Hypothalamus (tissue), 51 donors: ENCODE measurements around the gene SNX13.
"Not testable (repeated sequence)": the region's sequence is repeated elsewhere in the genome, so short reads cannot be mapped to it uniquely, and the experiment has no call there.

Experiments
- DNase-seq, 51 donors: peaks; one replicate each; lab custom pipeline; 2025; lab: John Stamatoyannopoulos, UW

SNX13 gene

DNA sequence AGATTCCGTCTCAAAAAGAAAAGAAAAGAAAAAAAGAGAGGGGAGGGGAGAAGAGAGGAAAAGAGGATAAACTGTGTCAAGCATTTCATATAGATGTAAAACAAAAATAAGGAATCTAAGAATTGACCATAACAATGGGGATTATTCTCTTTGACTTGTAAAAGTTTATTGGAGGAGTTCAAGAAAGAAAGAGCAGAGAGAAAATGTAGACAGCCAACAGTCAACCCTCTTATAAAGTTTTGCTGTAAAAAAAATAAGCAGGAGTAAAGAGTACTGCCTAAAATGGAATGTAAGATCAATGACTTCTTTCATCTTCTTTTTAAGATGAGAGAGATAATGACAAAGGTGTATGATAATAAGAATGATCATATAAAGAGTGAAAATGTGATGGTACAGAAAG lies 87.9 kb downstream of the SNX13 start:
- no peak for DNase-seq

DNA sequence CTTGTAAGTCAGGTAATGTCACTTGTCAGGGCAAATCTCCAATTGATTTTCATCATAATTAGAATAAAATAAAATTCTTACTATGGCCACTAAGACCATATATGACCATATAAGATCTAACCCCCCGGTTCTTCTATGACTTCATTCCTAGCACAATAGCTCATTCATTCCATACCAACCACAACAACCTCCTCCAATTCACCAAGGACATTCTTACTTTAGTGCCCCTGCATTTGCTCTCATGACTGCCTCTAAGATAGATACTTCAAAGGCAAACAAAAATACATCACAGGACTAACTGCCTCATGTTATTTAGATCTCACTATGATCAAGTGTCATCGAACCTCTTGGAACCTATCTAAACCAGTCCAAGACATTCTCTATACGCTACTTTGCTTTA lies 90.8 kb downstream of the SNX13 start:
- DNase-seq, result no peak

DNA sequence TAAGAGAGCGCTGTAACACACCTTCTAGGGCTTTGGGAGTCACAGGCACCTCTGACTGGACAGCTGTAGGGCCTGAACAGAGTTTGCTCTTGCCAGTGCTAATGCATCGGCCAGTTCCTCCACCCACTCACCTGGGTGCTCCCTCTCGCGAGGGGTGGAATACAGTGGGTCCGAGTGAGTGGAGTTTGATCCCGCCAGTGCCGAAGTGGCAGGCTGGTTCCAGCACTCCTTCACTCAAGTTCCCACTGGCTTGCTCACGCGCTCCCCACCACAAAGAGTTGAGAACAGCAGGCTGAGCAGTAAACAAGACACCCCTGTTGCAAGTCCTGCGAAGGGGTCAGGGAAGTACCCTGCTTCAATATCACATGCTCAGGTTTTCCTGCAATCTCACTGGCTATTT lies 91.8 kb downstream of the SNX13 start:
- no peak for DNase-seq

DNA sequence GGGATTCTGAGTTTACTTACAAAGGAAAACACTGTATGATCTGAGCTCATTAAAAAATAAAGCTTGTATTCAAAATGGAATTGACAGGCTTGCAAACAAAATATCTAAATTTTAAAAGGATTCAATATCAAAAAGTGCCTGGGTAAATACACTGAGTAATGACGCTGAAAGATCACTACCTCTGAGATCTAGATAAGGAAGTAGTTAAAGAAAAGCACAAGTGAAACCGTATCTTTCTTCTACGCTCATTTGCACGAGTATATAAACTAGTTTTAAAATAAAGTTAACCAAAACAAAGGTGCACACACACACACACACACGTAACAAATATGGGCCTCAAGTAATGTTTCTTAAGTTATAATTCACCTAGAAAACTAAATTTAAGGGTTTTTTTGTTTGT lies 93.4 kb downstream of the SNX13 start:
- DNase-seq, result no peak

DNA sequence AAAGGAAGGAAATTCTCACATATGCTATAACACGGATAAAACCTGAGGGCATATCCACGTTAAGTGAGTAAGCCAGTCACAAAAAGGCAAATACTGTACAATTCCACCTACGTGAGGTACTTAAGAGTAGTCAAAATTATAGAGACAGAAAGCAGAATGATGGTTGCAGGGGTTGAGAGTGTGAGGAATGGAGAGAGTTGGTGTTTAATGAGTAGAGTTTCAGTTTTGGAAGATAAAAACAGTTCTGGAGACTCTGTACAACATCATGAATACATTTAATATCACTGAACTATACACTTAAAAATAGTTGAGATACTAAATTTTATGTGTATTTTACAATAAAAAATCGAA lies 95.1 kb downstream of the SNX13 start:
- no peak for DNase-seq

DNA sequence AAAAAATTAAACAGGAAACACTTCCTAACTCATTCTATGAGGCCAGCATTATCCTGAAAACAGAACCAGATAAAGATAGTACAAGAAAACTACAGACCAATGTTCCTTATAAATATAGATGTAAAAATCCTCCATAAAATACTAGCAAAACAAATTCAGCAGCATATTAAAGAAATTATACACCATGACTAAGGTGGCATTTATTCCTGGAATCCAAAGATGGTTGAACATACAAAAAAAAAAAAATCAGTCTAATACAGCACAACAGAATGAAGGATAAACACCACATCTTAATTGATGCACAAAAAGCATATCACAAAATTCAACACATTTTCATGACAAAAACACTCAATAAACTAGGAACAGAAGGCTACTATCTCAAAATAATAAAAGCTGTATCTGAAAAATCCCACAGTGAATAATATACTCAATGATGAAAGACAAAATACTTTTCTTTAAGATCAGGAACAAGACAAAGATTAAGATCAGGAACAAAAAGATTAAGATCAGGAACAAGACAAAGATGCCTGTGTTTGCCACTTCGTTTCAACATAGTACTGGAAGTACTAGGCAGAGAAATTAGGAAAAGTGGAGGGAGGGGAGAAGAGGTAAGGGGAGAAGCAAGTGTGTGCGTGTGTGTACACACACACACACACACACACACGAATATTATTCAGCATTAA lies 95.6 kb downstream of the SNX13 start:
- no peak for DNase-seq

DNA sequence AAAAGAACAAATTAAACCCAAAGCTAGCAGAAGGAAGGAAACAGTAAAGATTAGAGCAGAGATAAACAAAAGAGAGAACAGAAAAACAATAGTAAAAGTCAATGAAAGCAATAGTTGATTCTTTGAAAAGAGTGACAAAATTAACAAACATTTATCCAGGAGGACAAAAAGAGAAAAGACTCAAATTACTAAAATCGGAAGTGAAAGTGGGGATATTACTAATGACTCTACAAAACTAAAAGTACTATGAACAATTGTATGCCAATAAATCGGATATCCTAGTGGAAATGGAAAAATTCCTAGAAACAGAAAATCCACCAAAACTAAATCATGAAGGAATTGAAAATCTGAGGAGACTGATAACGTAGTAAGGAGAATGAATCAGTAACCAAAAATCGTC lies 96.3 kb downstream of the SNX13 start:
- no peak for DNase-seq

DNA sequence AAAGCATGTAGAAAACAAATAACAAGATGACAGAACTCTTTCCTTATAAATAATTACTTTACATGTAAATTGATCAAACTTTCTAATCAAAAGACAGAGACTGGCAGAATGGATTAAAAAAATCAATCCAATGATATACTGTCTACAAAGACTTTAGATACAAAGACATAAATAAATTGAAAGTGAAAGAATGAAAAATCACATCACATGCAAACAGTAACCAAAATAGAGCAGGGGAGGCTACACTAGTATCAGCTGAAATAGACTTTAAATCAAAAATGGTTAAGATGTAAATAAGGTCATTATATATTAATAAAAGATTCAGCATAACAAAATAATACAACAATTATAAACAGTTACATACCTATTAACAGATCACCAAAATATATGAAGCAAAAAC lies 97.3 kb downstream of the SNX13 start:
- DNase-seq, result no peak

DNA sequence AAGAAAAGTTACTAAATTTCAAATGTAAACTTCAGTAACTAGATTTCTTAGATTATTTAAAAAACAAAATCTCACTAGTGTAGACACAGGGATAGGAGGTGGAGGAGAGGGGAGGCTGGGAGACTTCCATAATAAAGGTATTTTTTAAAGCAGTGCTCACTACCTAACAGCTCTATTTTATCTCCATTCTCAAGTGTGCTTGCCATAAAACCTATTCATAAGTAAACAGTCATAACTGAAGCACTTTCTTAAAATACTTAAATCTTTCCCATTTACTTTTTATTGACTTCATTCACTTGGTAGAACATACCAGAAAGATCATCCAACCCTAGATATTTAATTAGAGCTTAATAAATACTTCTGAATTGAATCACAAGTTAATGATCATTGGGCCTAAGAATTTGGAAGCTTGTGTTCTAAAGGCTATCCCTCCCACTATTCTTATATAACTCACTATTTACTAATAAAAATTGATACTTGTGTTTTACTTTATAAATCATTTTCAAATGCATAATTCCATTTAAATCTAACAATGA lies 107.4 kb downstream of the SNX13 start:
- DNase-seq, result no peak

DNA sequence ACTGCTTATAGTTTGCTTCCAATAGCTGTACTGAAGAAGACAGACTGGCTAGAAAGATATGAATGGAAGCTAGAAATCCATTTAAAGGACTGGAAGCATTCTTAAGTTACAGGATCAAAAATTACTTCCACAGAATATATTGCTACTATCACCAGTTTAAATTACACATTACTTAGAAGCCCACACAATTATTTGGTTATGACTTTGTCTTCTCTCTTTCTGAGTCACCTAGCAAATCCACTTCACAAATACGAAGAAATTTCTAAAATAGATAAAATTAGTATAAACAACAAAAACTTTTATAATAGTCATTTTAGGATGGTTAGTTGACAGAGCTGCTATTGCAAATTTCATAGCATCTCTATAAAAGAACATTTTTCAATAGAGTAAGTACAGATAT lies 108.1 kb downstream of the SNX13 start:
- no peak for DNase-seq

DNA sequence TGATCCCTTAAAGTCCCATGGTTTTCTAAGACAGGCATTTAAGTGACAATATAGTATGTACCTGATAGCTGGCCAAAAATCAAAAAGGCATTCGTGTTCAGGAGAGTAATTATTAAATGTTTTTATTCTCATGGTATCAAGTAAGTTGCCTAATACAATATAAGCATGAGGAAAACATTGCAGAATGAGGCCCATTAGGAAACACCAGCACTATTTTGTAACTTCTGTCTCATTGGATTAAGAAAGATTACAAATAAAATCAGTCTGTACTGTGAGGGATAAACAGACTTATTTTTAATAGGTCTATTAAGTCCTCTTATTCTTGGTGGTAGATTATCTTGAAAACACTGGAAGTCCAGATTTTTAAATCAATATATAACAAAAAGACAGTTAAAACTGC lies 110.1 kb downstream of the SNX13 start:
- DNase-seq, result no peak

DNA sequence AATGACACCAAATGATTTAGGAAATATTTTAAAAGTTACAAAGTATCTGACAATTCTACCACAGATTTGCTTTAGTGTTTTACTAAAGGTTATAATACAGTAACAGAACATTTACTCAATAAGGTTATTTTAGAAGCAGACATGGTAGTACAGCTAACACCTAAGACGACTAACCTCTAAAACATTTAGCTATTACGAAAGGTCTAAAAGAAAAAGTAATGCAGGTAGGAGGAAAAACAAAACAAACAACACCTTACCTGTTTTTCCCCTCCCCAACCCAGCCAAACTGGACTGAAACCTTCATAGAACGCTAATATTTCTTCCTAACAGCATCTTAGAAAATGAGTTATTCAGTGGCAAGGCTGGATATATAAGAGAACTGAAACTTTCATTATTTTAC lies 111.3 kb downstream of the SNX13 start:
- DNase-seq, result no peak

DNA sequence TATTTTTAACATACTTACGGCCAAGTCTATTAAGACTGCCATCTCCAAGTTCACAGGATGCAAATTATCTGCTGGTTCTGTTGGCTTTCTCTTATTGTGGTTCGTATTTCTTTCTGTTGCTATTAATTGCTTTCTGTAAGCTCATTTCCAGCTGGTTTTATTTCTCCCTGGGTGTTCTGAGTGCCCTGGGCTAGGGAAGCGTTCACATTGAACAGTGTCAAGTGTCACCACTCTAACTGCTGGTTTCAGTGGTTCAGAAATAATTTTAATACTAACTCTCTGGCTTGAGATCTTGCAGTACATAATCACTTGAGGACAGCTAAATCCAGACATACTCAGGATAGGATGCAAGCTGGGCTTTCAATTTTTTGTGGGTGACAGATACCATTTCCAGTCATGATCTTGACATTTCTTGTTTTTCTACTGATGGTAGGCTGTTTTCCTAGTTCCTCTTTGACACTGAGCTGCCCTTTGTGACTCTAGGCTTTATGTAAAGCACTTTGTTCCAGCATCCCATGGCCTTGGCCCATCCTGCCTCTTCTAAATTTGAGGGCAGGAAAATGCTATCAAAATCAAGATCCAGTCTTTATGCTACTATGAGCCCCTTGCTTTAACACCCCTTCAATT lies 117.6 kb downstream of the SNX13 start:
- DNase-seq, result no peak

DNA sequence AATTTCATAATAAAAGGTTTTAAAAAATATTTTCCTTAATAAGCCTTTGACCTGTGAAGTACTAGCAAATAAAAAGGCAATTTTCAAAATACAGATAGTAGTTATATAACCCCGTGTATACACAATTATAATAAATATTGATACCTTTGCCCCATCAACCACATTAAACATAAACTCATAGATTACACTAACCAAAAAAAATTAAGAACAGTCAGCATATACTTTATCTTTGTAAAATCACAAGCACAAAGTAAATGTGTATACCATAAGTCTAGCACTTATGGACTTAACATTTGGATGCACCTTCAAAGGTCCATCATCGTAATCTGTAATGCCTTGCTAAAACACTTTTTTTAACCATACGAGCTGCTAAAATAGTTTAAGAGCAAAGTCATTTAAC lies 123.4 kb downstream of the SNX13 start:
- no peak for DNase-seq

DNA sequence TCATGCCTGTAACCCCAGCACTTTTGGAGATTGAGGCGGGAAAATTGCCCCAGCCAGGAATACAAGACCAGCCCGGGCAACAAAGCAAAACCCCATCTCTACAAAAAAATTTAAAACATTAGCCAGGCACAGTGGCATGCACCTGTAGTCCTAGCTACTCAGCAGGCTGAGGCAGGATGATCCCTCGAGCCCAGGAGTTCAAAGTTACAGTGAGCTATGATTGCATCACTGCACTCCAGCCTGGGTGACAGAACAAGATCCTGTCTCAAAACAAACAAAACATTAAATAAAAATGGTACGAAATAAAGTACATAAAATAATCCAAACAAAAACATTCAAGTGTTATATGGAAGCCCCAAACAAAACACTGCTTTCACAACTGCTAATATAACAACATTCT lies 125.0 kb downstream of the SNX13 start:
- DNase-seq, result no peak

DNA sequence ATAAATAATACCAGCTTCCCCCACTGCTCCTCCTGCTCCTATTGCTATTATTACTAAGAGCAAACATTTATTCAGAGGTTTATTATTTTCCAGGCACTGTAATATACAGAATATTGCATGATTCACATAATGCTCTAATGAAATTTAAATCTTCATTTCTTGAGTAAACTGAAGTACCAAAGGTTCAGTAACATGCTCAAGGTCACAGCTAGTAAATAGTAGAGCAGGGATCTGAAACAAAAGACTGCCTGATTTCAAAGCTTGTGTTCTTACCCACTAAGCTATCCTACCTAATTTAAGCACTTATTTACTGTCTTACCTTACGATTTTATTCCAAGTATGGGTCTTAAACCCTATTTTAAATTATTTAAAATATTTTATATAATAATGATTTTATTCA lies 126.2 kb downstream of the SNX13 start:
- no peak for DNase-seq

DNA sequence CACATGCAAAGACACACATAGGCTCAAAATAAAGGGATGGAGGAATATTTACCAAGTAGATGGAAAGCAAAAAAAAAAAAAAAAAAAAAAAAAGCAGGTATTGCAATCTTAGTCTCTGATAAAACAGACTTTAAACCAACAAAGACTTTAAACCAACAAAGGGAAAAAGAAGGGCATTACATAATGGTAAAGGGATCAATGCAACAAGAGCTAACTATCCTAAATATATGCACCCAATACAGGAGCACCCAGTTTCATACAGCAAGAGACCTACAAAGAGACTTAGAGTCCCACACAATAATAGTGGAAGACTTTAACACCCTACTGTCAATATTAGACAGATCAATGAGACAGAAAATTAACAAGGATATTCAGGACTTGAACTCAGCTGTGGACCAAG lies 131.1 kb downstream of the SNX13 start:
- not testable (repeated sequence) for DNase-seq

DNA sequence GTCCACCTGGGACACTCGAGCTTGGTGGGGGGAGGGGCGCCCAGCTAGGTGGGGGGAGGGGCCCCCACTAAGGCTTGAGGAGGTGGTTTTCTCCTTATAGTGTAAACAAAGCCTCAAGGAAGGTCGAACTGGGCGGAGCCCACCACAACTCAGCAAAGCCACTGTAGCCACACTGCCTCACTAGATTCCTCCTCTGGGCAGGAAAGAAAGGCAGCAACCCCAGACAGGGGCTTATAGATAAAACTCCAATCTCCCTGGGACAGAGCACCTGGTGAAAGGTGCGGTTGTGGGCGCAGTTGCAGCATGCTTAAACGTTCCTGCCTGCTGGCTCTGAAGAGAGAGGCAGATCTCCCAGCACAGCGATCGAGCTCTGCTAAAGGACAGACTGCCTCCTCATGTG lies 133.1 kb downstream of the SNX13 start:
- DNase-seq, result no peak

DNA sequence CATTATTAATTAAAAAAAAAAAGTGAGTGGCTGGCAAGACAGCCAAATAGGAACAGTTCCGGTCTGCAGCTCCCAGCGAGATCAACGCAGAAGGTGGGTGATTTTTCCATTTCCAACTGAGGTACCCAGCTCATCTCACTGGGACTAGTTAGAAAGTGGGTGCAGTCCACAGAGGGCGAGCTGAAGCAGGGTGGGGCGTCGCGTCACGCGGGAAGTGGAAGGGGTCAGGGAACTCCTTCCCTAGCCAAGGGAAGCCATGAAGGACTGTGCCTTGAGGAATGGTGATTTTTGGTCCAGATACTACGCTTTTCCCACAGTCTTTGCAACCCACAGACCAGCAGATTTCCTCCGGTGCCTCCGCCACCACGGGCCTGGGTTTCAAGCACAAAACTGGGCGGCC lies 133.7 kb downstream of the SNX13 start:
- DNase-seq, result no peak

DNA sequence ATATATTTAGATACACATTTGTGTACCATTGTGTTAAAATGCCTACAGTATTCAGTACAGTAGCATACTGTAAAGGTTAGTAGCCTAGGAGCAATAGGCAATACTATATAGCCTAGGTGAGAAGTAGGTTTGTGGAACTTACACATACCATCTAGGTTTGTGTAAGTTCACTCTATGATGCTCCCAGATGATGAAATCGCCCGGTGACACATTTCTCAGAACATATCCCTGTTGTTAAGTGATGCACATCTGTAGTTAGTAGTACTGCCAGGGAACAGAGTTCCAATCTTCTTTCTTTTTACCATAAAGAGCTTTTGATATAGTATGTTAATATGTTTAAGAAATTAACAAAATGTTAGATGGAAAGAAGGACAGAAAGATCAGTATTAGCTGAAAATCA lies 138.2 kb downstream of the SNX13 start:
- DNase-seq, result no peak

DNA sequence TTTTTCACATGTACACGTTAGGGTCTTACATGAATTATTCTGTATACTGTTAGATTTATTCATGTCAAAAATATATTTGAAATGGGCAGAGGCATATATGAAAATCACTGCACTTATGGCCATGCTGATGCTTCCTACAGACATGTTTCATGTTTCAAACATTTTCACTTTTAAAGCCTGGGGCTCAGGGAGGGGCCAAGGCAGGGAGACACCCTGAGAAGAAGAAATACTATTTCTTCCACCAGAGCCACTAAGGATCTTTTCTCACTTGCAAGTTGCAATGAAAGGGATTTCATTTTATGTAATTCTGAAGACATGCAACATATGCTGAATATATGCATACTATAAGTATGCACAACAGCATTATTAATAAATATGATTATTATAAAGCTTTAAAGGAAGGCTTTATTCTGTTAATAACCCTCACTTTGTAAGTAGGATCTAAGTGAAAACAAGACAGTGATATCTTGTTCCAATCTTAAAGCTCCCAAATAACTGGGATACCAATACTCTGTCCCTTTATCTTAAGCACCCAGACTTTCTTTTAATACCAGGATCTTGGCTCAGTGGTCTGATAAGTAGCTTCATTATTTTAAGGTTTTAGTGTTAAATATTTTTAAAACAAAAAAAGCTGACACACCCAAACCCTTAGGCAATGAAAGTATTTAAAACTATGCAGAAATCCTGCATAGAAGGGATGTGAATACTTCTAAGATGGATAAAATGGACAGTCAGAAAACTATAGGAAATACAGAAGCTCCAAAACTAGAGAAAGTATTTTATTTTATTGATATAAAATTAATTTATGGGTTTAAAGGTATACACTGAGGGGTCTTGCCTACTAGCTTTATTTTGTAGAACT lies 148.0 kb downstream of the SNX13 start:
- no peak for DNase-seq

DNA sequence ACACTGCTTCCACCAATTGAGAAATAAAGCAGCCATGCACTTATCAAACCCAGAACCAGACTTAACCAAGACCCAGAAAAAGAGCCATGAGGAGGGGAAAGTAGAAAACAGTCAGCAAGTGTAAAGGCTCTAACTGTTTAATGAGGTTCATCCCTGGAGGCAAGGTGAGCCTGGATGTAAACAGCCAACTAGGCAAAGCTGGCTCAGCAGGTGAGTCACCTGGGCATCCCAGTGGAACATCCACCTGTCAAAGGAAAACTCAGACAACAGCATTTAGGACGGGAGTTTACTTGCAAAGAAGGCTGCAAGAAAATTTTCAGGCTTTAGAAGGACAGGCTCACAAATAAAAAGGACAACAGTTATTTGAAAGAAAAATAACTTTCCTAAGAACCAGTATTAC lies 153.0 kb downstream of the SNX13 start:
- DNase-seq, result no peak
